CD8-positive, alpha-beta memory T cell (primary cell): ENCODE results near the gene DBP. TPM values are rescaled to one million over a fixed set of nuclear protein-coding genes. Genes with fewer than 3 reads are reported as not detected.
A peak's percentile ranks its signal among the peaks of the same experiment; 100 is the strongest.
"Not testable (repeated sequence)": the region's sequence is repeated elsewhere in the genome, so short reads cannot be mapped to it uniquely, and the experiment has no call there.

Source experiments
- CTCF ChIA-PET: fragments of 350-600 bp; sonication (Branson Sonifier 250); formaldehyde crosslinking; loops from one replicate; lab custom pipeline; 2021; ENCODE audit warnings: antibody characterized with exemption; lab: Charles Lee
- POLR2A ChIA-PET: fragments of 350-600 bp; sonication (Branson Sonifier 250); formaldehyde crosslinking; loops from one replicate; lab custom pipeline; 2021; ENCODE audit warnings: antibody characterized with exemption; lab: Charles Lee
- DNase-seq, 5 donors: peaks; one replicate each; pipeline versions ENCODE4 v3.0.0 to v3.0.0-alpha.2; 2020 to 2022; ENCODE audit warnings: mixed read lengths in 1 of 5
- H3K27ac ChIP-seq: one replicate; pipeline ENCODE4 v1.7.0; 2013; ENCODE audit warnings: low read depth, mild to moderate bottlenecking, low read length, moderate library complexity
- H3K27me3 ChIP-seq: 2 replicates; pipeline ENCODE4 v1.7.0; 2013; ENCODE audit warnings: low read length, mild to moderate bottlenecking; ENCODE audit not compliant: insufficient read depth, poor library complexity, severe bottlenecking
- H3K36me3 ChIP-seq: 2 replicates; pipeline ENCODE4 v1.7.0; 2013; ENCODE audit warnings: mild to moderate bottlenecking, low read length, moderate library complexity; ENCODE audit not compliant: insufficient read depth
- H3K4me1 ChIP-seq: 2 replicates; pipeline ENCODE4 v1.7.0; 2013; ENCODE audit warnings: mild to moderate bottlenecking, low read length, moderate library complexity; ENCODE audit not compliant: insufficient read depth
- H3K4me3 ChIP-seq: 2 replicates; pipeline ENCODE4 v1.7.0; 2013; ENCODE audit warnings: mild to moderate bottlenecking, low read length
- H3K9me3 ChIP-seq: 2 replicates; pipeline ENCODE4 v1.7.0; 2013; ENCODE audit warnings: mild to moderate bottlenecking, low read length
- H3K27ac Mint-ChIP-seq, 8 donors: one replicate each; pipeline ENCODE4 v1.8.0; 2020 to 2021; ENCODE audit warnings: mixed read lengths in 8 of 8, mild to moderate bottlenecking in 6 of 8, inconsistent platforms in 3 of 8, moderate library complexity in 3 of 8
- H3K27me3 Mint-ChIP-seq, 2 donors: one replicate each; pipeline ENCODE4 v1.8.0; 2020 to 2021; ENCODE audit warnings: mixed read lengths in 2 of 2, mild to moderate bottlenecking in 1 of 2, moderate library complexity in 1 of 2
- H3K36me3 Mint-ChIP-seq, 3 donors: one replicate each; pipeline ENCODE4 v1.8.0; 2020 to 2021; ENCODE audit warnings: mixed read lengths in 3 of 3, inconsistent platforms in 1 of 3, mild to moderate bottlenecking in 1 of 3
- H3K4me1 Mint-ChIP-seq, 3 donors: one replicate each; pipeline ENCODE4 v1.8.0; 2020 to 2021; ENCODE audit warnings: mixed read lengths in 3 of 3, inconsistent platforms in 1 of 3, mild to moderate bottlenecking in 1 of 3
- H3K4me3 Mint-ChIP-seq, 7 donors: one replicate each; pipeline ENCODE4 v1.8.0; 2020 to 2021; ENCODE audit warnings: mixed read lengths in 7 of 7, mild to moderate bottlenecking in 6 of 7, moderate library complexity in 4 of 7, inconsistent platforms in 2 of 7
- H3K9me3 Mint-ChIP-seq, 5 donors: one replicate each; pipeline ENCODE4 v1.8.0; 2020 to 2022; ENCODE audit warnings: mixed read lengths in 5 of 5, mild to moderate bottlenecking in 3 of 5, moderate library complexity in 2 of 5, inconsistent platforms in 1 of 5
- polyA plus RNA-seq: library from polyadenylated mRNA; unstranded; fragments of 300-500 nt; fragmentation: Illumina TruSeq; gene quantifications from one replicate; pipeline ENCODE4 v1.2.3, GENCODE V29; 2021
- total RNA-seq, 2 experiments: library from RNA; stranded (reverse); gene quantifications; one replicate each; pipeline ENCODE4 v1.2.3, GENCODE V29; 2021

Gene DBP
- total and polyA plus RNA-seq, 3 experiments from 2014 or later = 10.9 to 84.1 (median 12.1) TPM

GRCh38 chr19:48663667-48664066 is 26.5 kb upstream of the DBP start:
- no peaks in the 10 kb centered on the region for H3K36me3 Mint-ChIP-seq
- DNase-seq = no peak
- H3K27me3 Mint-ChIP-seq = peaks cover 4% of the 10 kb centered on the region in 2 donors
- H3K27ac Mint-ChIP-seq = no peak overlapping the region
- H3K9me3 Mint-ChIP-seq = no peaks in the 10 kb centered on the region
- Histone ChIP-seq H3K4me1 (peaks cover 10% of the 10 kb centered on the region), H3K9me3 (no peaks in the 10 kb centered on the region), H3K27ac (no peak overlapping the region), H3K36me3 (no peaks in the 10 kb centered on the region), H3K27me3 (no peaks in the 10 kb centered on the region), H3K4me3 (no peak overlapping the region)
- CTCF ChIA-PET = no interaction called here
- H3K4me3 Mint-ChIP-seq = no peak overlapping the region
- POLR2A ChIA-PET = no interaction called here
- H3K4me1 Mint-ChIP-seq = peaks cover 7 to 9% (median 9%) of the 10 kb centered on the region in 3 donors

- H3K9me3 ChIP-seq = no peaks in the 10 kb centered on the region
- H3K36me3 Mint-ChIP-seq = no peaks in the 10 kb centered on the region
- H3K4me3 ChIP-seq = no peak overlapping the region
- ChIA-PET POLR2A (interaction anchor here (0.5 kb wide), 1 partner anchor 8 kb away, joined by 3 read pairs; no protein-coding TSS in a partner anchor), CTCF (interaction anchor here (1.2 to 1.4 kb wide), 2 partner anchors 13 to 181 kb away, joined by 3 read pairs; no protein-coding TSS in a partner anchor)
- H3K4me3 Mint-ChIP-seq = no peak overlapping the region
- no peaks in the 10 kb centered on the region for H3K9me3 Mint-ChIP-seq
- H3K27me3 Mint-ChIP-seq = peaks cover 4 to 8% of the 10 kb centered on the region in 2 donors
- peaks cover 7 to 9% (median 9%) of the 10 kb centered on the region in 3 donors for H3K4me1 Mint-ChIP-seq
- H3K27ac ChIP-seq = no peak overlapping the region
- DNase-seq = no peak
- no peak overlapping the region for H3K27ac Mint-ChIP-seq
- H3K4me1 ChIP-seq = peaks cover 10% of the 10 kb centered on the region
- H3K36me3 ChIP-seq = no peaks in the 10 kb centered on the region
- no peaks in the 10 kb centered on the region for H3K27me3 ChIP-seq
Observed at GRCh38 chr19:48661711-48662090, 24.5 kb upstream of the DBP start.

- H3K27ac Mint-ChIP-seq = peak overlapping the region; percentile 68 to 99 (median 95)
- peaks cover 4 to 8% of the 10 kb centered on the region in 2 donors for H3K27me3 Mint-ChIP-seq
- H3K36me3 ChIP-seq = no peaks in the 10 kb centered on the region
- H3K9me3 ChIP-seq = no peaks in the 10 kb centered on the region
- peak overlapping the region; percentile 42 to 86 (median 79) for H3K4me3 Mint-ChIP-seq
- H3K36me3 Mint-ChIP-seq = no peaks in the 10 kb centered on the region
- H3K27me3 ChIP-seq = no peaks in the 10 kb centered on the region
- peaks cover 7 to 9% (median 9%) of the 10 kb centered on the region in 3 donors for H3K4me1 Mint-ChIP-seq
- peak; percentile 64 to 87 (median 82) for DNase-seq
- ChIA-PET POLR2A (interaction anchor here (0.5 to 0.8 kb wide), 2 partner anchors 17 to 42 kb away, joined by 3 read pairs; partner anchors contain the start of genes RPL18 and SPHK2), CTCF (interaction anchor here (1.2 kb wide), 1 partner anchor 181 kb away, joined by 3 read pairs; no protein-coding TSS in a partner anchor)
- peak overlapping the region; percentile 49 for H3K4me3 ChIP-seq
- H3K9me3 Mint-ChIP-seq = no peaks in the 10 kb centered on the region
- H3K4me1 ChIP-seq = peaks cover 10% of the 10 kb centered on the region
- H3K27ac ChIP-seq = peak overlapping the region; percentile 49
Observed at GRCh38 chr19:48660852-48661710, 23.9 kb upstream of the DBP start.

DNA sequence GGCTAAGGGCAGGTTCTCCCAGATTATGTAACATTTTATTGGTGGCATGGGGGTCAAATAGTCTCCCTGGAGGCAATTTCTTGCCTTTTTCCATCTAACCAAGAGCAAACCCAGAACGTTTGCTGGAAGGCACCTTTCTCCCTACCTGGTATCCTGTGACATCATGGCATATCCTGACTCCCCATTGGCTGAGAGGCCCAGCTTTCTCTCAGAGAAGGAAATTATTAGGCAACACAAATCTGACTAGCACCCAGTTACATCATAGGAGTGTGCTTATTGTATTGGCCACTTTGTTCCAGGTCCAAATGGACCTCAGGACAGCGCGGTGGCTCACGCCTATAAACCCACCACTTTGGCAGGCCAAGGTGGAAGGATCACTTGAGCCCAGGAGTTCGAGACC is 22.6 kb upstream of the DBP start:
- Mint-ChIP-seq H3K27me3 (peaks cover 4 to 8% of the 10 kb centered on the region in 2 donors), H3K27ac (peak overlapping the region in 1 of 8 donors; percentile 32), H3K9me3 (no peaks in the 10 kb centered on the region), H3K4me3 (no peak overlapping the region), H3K36me3 (no peaks in the 10 kb centered on the region), H3K4me1 (peaks cover 7 to 9% (median 9%) of the 10 kb centered on the region in 3 donors)
- peaks cover 10% of the 10 kb centered on the region for H3K4me1 ChIP-seq
- ChIA-PET POLR2A (no interaction called here), CTCF (interaction anchor here (1.8 kb wide), 1 partner anchor 19 kb away, joined by 3 read pairs; no protein-coding TSS in a partner anchor)
- no peaks in the 10 kb centered on the region for H3K9me3 ChIP-seq
- no peak for DNase-seq
- H3K27ac ChIP-seq = no peak overlapping the region
- no peaks in the 10 kb centered on the region for H3K27me3 ChIP-seq
- no peaks in the 10 kb centered on the region for H3K36me3 ChIP-seq
- no peak overlapping the region for H3K4me3 ChIP-seq

DNA sequence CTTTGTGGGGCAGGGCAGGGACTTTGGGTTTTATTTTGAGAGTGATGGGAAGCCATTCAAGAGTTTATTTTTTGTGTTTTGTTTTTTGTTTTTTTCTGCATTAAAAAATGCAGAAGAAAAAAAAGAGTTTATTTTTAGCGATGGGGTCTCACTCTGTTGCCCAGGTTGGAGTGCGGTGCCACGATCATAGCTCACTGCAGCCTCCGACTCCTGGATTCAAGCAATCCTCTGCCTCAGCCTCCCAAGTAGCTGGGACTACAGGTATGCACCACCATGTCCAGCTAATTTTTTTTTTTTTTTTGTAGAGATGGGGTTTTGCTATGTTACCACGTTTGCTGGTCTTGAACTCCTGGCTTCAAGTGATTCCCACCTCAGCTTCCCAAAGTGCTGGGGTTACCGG is 21.3 kb upstream of the DBP start:
- peak overlapping the region in 1 of 7 donors; percentile 64 for H3K4me3 Mint-ChIP-seq
- H3K4me3 ChIP-seq = no peak overlapping the region
- POLR2A ChIA-PET = no interaction called here
- H3K4me1 ChIP-seq = peaks cover 10% of the 10 kb centered on the region
- H3K4me1 Mint-ChIP-seq = peaks cover 7 to 9% (median 9%) of the 10 kb centered on the region in 3 donors
- no peak overlapping the region for H3K27ac ChIP-seq
- H3K27me3 ChIP-seq = no peaks in the 10 kb centered on the region
- H3K27ac Mint-ChIP-seq = no peak overlapping the region
- no peaks in the 10 kb centered on the region for H3K9me3 ChIP-seq
- no peaks in the 10 kb centered on the region for H3K36me3 ChIP-seq
- peaks cover 4 to 8% of the 10 kb centered on the region in 2 donors for H3K27me3 Mint-ChIP-seq
- H3K36me3 Mint-ChIP-seq = no peaks in the 10 kb centered on the region
- no peak for DNase-seq
- CTCF ChIA-PET = interaction anchor here (4.7 kb wide), 1 partner anchor 13 kb away, joined by 13 read pairs; the partner anchor contains the start of gene CA11
- no peaks in the 10 kb centered on the region for H3K9me3 Mint-ChIP-seq

DNA sequence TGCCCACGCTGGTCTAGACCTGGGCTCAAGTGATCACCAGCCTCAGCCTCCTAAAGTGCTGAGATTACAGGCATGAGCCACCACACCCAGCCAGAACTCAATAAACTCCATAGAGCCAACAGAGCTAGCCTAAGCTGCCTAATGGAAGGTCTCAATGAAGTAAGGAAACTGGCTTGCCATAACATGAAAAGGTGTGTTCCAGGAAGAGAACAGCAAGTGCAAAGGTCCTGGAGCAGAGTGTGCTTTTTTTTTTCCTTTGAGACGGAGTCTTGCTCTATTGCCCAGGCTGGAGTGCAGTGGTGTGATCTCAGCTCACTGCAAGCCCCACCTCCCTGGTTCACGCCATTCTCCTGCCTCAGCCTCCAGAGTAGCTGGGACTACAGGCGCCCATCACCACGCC is 20.6 kb upstream of the DBP start:
- H3K9me3 Mint-ChIP-seq, H3K27me3 Mint-ChIP-seq, H3K27me3 ChIP-seq, POLR2A ChIA-PET, DNase-seq, H3K27ac ChIP-seq, H3K36me3 Mint-ChIP-seq, H3K4me3 ChIP-seq, H3K36me3 ChIP-seq, H3K4me1 Mint-ChIP-seq, H3K9me3 ChIP-seq, H3K27ac Mint-ChIP-seq, H3K4me3 Mint-ChIP-seq: not testable (repeated sequence)
- CTCF ChIA-PET = interaction anchor here (4.7 kb wide), 1 partner anchor 12 kb away, joined by 13 read pairs; the partner anchor contains the start of gene CA11
- H3K4me1 ChIP-seq = peaks cover 10% of the 10 kb centered on the region

DNA sequence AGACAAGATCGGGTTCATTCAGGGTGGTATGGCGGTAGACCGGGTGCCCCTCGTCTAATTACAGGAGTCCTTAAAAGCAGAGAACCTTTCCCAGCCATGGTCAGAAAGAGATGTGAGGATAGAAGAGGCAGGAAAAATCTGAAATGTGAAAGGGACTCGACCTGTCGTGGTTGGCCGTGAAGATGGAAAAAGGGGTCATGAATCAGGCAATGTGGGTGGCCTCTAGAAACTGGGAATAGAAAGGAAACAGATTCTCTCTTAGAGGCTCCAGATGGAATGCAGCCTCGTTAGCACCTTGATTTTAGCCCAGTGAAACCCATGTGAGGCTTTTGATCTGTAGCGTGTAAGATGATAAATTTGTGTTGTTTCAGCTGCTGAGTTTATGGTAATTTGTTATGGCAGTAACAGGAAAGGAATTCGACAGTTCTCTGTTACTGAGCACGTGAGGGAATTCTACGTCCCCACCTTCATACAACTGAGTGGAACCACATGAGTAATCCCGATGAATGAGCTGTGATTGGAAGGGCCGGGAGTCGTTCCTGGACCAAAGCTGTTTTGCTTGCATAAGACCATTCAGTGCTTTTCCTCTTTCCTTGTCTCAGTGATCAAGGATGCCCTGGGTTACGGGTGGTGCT is 19.8 kb upstream of the DBP start:
- no peak for DNase-seq
- Histone ChIP-seq H3K36me3 (no peaks in the 10 kb centered on the region), H3K27ac (no peak overlapping the region), H3K27me3 (no peaks in the 10 kb centered on the region), H3K4me1 (peaks cover 10% of the 10 kb centered on the region), H3K4me3 (no peak overlapping the region), H3K9me3 (no peaks in the 10 kb centered on the region)
- CTCF ChIA-PET = interaction anchor here (4.7 kb wide), 1 partner anchor 11 kb away, joined by 13 read pairs; the partner anchor contains the start of gene CA11
- H3K4me1 Mint-ChIP-seq = peaks cover 7 to 9% (median 9%) of the 10 kb centered on the region in 3 donors
- POLR2A ChIA-PET = no interaction called here
- H3K36me3 Mint-ChIP-seq = no peaks in the 10 kb centered on the region
- H3K27me3 Mint-ChIP-seq = peaks cover 4 to 8% of the 10 kb centered on the region in 2 donors
- H3K9me3 Mint-ChIP-seq = no peaks in the 10 kb centered on the region
- no peak overlapping the region for H3K27ac Mint-ChIP-seq
- no peak overlapping the region for H3K4me3 Mint-ChIP-seq
